Measurements from ENCODE around the gene HUWE1. TPM values are rescaled to one million over a fixed set of nuclear protein-coding genes. Genes with fewer than 3 reads are reported as not detected.
"Not testable (repeated sequence)": the region's sequence is repeated elsewhere in the genome, so short reads cannot be mapped to it uniquely, and the experiment has no call there.

Gene HUWE1
- total RNA-seq, 1 donor from 2014 or later: 130 TPM

DNA sequence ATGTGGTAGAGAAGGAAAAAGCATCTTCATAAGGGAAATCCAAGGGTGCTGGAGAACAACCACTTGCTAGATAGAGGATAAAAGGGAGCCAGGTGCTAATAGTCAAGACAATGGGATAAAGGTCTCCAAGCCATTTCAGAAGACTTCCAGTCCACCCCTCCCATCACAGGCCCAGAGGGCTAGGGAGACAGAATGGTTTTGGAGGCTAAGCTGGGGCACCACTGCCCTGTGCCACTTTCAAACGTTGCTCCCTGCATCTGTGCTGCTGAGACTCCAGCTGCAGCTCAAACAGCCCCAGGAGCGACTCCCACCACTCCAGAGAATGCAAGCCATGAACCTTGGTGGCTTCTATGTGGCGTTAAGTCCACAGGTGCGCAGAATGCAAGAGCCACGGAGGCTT, 38.4 kb upstream of the HUWE1 start:
- no peaks in the 10 kb centered on the region for H3K27me3 ChIP-seq (ENCODE audit: low read depth)
- no peak for DNase-seq
- no peak overlapping the region for H3K4me3 ChIP-seq
- H3K36me3 ChIP-seq: no peaks in the 10 kb centered on the region
- H3K27ac ChIP-seq (replicated peaks): no peak overlapping the region
- TF ChIP-seq, protein P1, sequence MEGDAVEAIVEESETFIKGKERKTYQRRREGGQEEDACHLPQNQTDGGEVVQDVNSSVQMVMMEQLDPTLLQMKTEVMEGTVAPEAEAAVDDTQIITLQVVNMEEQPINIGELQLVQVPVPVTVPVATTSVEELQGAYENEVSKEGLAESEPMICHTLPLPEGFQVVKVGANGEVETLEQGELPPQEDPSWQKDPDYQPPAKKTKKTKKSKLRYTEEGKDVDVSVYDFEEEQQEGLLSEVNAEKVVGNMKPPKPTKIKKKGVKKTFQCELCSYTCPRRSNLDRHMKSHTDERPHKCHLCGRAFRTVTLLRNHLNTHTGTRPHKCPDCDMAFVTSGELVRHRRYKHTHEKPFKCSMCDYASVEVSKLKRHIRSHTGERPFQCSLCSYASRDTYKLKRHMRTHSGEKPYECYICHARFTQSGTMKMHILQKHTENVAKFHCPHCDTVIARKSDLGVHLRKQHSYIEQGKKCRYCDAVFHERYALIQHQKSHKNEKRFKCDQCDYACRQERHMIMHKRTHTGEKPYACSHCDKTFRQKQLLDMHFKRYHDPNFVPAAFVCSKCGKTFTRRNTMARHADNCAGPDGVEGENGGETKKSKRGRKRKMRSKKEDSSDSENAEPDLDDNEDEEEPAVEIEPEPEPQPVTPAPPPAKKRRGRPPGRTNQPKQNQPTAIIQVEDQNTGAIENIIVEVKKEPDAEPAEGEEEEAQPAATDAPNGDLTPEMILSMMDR (IDR thresholded peaks at IDR 0.05; ENCODE audit: borderline replicate concordance): no peak
- no peaks in the 10 kb centered on the region for H3K4me1 ChIP-seq
- intact Hi-C loops (cut with micrococcal nuclease): no loop called here
- H3K9me3 ChIP-seq (replicated peaks): no peaks in the 10 kb centered on the region

DNA sequence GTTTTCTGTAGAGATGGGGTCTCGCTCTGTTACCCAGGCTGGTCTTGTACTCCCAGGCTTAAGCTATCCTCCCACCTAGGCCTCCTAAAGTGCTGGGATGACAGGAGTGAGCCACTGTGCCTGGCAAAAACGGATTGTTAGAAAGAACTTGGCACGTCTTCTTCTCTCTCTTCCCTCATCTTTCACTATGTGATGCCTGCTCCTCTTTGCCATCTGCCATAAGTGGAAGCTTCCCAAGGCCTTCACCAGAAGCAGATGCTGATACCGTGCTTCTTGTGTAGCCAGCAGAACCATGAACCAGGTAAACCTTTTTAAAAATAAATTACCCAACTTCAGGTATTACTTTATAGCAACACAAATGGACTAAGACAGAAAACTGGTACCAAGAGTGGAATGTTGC, 36.9 kb upstream of the HUWE1 start:
- no peaks in the 10 kb centered on the region for H3K9me3 ChIP-seq (replicated peaks)
- TF ChIP-seq, protein P1 (IDR thresholded peaks at IDR 0.05; ENCODE audit: borderline replicate concordance): no peak
- no peaks in the 10 kb centered on the region for H3K4me1 ChIP-seq
- intact Hi-C loops (cut with micrococcal nuclease): no loop called here
- no peak overlapping the region for H3K27ac ChIP-seq (replicated peaks)
- H3K36me3 ChIP-seq: no peaks in the 10 kb centered on the region
- no peak overlapping the region for H3K4me3 ChIP-seq
- DNase-seq: no peak
- no peaks in the 10 kb centered on the region for H3K27me3 ChIP-seq (ENCODE audit: low read depth)

DNA sequence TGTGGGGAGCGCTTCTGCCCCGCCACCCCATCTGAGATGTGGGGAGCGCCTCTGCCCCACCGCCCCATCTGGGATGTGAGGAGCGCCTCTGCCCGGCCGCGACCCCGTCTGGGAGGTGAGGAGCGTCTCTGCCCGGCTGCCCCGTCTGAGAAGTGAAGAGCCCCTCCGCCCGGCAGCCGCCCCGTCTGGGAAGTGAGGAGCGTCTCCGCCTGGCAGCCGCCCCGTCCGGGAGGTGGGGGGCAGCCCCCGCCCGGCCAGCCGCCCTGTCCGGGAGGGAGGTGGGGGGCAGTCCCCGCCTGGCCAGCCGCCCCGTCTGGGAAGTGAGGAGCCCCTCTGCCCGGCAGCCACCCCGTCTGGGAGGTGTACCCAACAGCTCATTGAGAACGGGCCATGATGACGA, 35.1 kb upstream of the HUWE1 start:
- H3K27ac ChIP-seq (replicated peaks); H3K4me1 ChIP-seq; H3K9me3 ChIP-seq (replicated peaks); H3K27me3 ChIP-seq (ENCODE audit: low read depth); DNase-seq; intact Hi-C loops (cut with micrococcal nuclease); H3K36me3 ChIP-seq; H3K4me3 ChIP-seq: not testable (repeated sequence)

DNA sequence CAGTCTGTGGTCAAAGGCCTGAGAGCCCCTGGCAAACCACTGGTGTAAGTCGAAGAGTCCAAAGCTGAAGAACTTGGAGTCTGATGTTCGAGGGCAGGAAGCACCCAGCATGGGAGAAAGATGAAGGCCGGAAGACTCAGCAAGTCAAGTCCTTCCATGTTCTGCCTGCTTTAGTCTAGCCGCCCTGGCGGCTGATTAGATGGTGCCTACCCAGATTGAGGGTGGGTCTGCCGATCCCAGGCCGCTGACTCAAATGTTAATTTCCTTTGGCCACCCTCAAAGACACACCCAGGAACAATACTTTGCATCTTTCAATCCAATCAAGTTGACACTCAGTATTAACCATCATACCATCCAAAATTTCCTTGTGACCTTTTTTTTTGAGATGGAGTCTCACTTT, 33.1 kb upstream of the HUWE1 start:
- H3K27ac ChIP-seq (replicated peaks); intact Hi-C loops (cut with micrococcal nuclease); DNase-seq; H3K9me3 ChIP-seq (replicated peaks); H3K27me3 ChIP-seq (ENCODE audit: low read depth); H3K4me3 ChIP-seq; H3K4me1 ChIP-seq; H3K36me3 ChIP-seq: not testable (repeated sequence)

DNA sequence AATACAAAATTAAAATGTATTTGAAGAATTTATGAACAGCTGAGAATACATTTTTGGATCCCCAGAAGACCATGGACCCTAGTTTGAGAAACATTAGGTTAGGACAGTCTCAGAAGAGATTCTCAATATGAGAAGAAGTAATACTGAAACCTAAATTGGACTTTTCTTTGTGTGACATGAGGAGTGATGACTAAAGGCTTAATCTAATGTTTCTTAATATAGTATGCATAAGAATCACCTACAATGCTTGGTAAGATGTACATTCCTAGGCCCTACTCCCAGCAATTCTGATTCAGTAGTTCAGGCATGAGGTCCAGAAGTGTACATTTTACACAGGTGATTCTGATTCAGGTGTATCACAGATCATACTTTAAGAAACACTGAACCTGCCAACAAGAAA, 31.6 kb upstream of the HUWE1 start:
- no peaks in the 10 kb centered on the region for H3K9me3 ChIP-seq (replicated peaks)
- TF ChIP-seq, protein P1 (IDR thresholded peaks at IDR 0.05; ENCODE audit: borderline replicate concordance): no peak
- no peaks in the 10 kb centered on the region for H3K4me1 ChIP-seq
- no peak overlapping the region for H3K27ac ChIP-seq (replicated peaks)
- no peak for DNase-seq
- intact Hi-C loops (cut with micrococcal nuclease): no loop called here
- no peak overlapping the region for H3K4me3 ChIP-seq
- H3K27me3 ChIP-seq (ENCODE audit: low read depth): no peaks in the 10 kb centered on the region
- H3K36me3 ChIP-seq: no peaks in the 10 kb centered on the region

DNA sequence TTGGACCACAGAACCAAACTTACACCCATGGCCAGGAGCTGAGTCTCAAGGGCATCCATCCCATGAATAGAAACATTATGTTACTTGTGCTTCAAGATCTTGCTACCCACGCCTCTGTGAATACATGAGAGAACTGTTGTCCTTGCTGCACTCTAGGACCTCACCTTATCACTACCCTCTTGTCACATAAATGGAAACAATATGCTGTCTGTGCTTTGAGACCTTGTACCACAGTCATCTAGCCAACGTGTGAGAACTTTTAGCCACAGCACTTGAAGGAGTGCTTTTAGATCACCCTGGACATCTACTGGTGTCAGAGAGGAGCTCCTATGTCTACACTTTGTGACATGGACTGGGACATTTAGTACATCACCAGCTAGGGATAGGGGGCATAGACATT, 30.7 kb upstream of the HUWE1 start:
- TF ChIP-seq, protein P1 (IDR thresholded peaks at IDR 0.05; ENCODE audit: borderline replicate concordance): no peak
- intact Hi-C loops (cut with micrococcal nuclease): no loop called here
- Histone ChIP-seq H3K27me3 (ENCODE audit: low read depth) (no peaks in the 10 kb centered on the region), H3K9me3 (replicated peaks) (no peaks in the 10 kb centered on the region), H3K4me1 (no peaks in the 10 kb centered on the region), H3K36me3 (no peaks in the 10 kb centered on the region), H3K27ac (replicated peaks) (no peak overlapping the region), H3K4me3 (no peak overlapping the region)
- DNase-seq: no peak

Measured in left ventricle myocardium inferior (tissue), 1 donor.